ENCODE measurements around the gene LRRC8E.
"Not testable (repeated sequence)": the region's sequence is repeated elsewhere in the genome, so short reads cannot be mapped to it uniquely, and the experiment has no call there.

LRRC8E gene

DNA sequence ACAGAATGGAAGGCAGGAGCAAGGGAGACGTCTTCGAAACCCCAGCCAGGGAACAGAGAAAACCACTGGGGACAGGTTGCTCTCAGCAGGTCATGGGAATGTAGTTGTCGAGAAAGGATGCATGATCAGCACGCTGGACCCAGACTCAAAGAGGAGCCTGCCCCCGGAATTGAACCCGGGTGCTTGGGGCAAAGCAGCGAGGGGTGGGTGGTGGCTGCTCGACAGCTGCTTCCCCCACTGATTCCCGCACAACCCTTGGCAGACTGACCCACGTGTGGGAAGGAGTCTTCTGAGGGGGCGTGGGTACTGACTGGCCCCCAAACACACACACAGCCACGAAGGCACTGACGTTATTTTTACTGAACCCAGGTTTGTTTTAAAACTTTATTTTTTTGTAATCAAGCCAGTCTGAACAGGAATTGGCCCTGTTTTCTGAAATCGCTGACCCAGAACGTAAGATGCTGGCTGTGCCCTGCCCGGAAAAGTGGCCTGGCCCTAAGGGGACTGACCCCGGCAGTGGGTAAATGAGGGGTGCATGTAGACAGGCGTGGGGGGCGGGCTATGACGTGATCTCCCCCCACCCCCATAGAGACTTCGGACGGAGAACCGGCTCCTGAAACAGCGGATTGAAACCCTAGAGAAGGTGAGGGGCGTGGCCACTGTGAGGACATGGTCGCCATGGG lies 32.7 kb upstream of the LRRC8E start:
- DNase-seq (ENCODE audit: low read depth in 2 of 2): no peak

DNA sequence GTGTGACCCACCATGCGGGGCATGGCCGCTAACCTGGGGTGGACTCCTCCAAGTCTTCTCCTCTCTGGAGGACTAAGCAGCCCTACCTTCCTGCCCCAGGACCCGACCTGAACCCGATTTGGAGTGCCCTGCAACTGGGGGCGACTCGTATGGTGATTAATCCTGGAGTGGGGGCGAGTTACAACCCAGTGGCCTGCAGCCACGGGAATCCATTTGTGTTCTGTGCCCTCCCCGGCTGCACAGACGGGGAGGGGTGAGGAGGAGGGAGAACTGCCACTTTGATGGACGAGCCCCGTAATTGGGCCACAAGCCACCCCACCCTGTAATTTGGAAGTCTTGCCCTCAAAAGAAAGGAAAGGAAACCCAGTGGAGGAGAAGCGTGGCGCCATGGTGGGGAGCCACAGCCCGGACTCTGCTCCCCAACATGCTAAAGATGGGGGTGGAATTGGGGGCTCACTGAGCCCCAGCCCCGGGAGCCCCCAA lies 32.2 kb upstream of the LRRC8E start:
- no peak for DNase-seq (ENCODE audit: low read depth in 2 of 2)

GRCh38 chr19:7856679-7857663 lies 31.3 kb upstream of the LRRC8E start:
- no peak for DNase-seq (ENCODE audit: low read depth in 2 of 2)

- no peak for DNase-seq (ENCODE audit: low read depth in 2 of 2)
Observed at GRCh38 chr19:7857727-7858108, 30.6 kb upstream of the LRRC8E start.

DNA sequence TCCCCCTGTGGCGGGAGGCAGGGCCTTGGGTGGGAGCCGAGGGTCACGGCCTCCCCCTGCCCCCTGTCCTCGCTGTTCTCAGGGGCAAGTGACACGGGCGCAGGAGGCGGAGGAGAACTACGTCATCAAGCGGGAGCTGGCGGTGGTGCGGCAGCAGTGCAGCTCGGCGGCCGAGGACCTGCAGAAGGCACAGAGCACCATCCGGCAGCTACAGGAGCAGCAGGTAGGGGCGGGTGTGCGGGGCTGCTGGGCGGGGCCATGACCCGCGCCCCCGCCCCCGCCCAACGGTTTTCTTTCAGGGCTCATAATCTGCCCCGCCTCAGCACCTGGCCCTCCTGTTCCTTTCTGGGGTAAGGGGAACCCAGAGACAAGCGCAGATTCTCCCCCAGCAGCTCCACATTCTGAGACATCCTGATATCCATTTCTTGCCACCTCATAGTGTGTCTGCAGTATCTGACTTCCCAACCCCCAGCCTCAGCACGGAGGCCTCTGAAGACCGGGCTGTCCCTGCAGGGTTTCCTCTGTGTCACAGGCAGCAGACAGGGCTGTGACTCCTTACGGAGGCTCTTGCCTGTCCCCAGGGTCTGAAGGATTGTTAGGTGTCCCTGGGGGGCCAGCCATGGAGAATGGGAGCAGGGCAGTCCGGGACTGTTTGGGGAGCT lies 30.1 kb upstream of the LRRC8E start:
- no peak for DNase-seq (ENCODE audit: low read depth in 2 of 2)

DNA sequence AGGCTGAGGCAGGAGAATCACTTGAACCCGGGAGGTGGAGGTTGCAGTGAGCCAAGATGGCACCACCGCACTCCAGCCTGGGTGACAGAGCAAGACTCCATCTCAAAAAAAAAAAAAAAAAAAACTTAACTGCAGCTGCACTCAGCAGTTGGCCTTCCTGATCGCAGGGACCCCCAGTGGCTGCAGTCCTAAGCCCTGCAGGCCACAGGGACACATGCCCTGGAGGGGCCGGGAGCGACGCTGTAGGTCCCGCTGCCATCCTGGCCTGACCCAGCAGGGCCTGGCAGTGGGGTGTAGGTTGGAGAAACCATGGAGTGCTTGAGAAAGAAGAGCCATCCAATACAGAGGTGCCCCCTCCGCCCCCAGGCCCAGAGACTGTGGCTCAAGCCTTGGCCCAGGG lies 29.2 kb upstream of the LRRC8E start:
- not testable (repeated sequence) for DNase-seq (ENCODE audit: low read depth in 2 of 2)

GRCh38 chr19:7859831-7860713 lies 28.2 kb upstream of the LRRC8E start:
- no peak for DNase-seq (ENCODE audit: low read depth in 2 of 2)

GRCh38 chr19:7860714-7861618 lies 27.3 kb upstream of the LRRC8E start:
- no peak for DNase-seq (ENCODE audit: low read depth in 2 of 2)

DNA sequence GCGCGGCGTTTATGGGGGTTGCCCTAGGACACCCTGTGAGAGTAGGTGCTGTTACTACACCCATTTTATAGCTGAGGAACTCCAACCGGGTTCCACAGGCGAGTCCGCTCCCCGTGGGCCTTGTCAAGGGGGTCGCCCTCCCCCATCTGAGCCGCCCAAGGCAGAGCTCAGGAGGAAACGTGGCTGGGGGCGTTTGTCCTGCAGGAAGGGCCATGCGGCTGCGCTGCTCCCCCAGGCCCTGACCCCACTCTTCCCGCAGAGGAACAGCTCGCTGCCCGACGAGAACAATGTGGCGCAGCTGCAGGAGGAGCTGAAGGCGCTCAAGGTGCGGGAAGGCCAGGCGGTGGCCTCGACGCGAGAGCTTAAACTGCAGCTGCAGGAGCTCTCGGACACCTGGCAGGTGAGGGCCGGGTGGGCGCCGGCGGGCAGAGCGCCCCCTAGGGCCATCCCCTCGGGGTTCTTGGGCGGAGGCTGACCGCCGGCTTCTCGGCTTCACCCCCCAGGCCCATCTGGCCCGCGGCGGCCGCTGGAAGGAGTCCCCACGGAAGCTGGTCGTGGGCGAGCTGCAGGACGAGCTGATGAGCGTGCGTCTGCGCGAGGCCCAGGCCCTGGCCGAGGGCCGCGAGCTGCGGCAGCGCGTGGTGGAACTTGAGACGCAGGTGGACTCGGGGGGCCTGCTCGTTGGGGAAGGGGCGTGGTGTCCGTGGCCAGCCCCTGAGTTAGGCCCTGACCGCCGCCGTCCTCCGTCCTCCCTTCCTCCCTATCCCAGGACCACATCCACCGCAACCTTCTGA lies 26.5 kb upstream of the LRRC8E start:
- no peak for DNase-seq (ENCODE audit: low read depth in 2 of 2)

GRCh38 chr19:7862413-7862951 lies 25.8 kb upstream of the LRRC8E start:
- DNase-seq (ENCODE audit: low read depth in 2 of 2): peak; percentile 55 to 77

GRCh38 chr19:7863157-7863970 lies 24.9 kb upstream of the LRRC8E start:
- DNase-seq (ENCODE audit: low read depth in 2 of 2): no peak

GRCh38 chr19:7863971-7864689 lies 24.2 kb upstream of the LRRC8E start:
- no peak for DNase-seq (ENCODE audit: low read depth in 2 of 2)

DNA sequence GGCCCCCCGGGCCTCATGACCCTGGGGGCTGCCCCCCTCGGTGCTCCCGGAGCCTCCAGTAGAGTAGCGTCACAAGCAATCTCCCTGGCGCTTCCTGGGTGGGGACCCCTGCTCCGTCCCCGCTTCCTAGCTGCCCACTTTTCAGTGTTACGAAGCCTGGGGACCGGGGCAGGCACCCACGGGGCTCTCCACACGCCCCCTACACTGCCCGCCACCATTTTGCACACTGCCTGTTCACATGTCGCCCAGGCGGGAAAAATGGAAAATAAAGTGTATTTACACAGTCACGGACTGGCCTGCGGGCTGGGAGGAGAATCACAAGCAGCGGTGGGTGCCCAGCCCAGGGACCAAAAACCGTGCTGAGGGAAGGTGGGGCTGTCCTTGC lies 23.6 kb upstream of the LRRC8E start:
- DNase-seq (ENCODE audit: low read depth in 2 of 2): no peak

GRCh38 chr19:7865262-7865911 lies 22.9 kb upstream of the LRRC8E start:
- no peak for DNase-seq (ENCODE audit: low read depth in 2 of 2)

DNA sequence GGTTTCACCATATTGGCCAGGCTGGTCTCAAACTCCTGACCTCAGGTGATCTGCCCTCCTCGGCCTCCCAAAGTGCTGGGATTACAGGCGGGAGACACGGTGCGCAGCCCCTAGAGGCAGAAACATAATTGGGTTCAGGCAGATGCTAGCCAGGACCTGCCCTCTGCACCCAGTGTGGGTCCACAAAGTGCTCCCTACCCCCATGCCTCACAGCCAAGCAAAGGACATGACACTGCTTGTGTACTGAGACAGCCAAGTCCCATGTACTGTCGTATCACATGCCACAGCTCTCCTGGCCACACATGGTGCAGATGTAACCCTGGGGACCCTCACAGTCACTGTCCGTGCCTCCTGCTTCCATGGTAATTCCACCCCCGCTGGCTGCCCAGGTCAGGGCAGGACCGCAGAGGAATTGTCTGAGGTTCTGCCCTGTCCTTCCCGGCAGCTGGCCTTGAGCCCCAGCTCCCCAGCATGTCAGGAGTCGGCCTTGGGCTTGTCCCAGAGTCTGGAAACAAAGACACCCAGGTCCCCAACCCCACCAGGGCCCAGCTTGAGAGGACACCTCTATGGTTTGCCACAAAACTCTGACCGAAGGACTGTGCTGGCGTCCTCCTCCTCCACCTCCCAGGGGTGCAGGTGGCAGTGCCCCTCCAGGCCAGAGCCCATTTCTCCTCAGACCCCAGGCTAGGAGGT lies 21.8 kb upstream of the LRRC8E start:
- no peak for DNase-seq (ENCODE audit: low read depth in 2 of 2)

GRCh38 chr19:7867092-7867844 lies 21.0 kb upstream of the LRRC8E start:
- no peak for DNase-seq (ENCODE audit: low read depth in 2 of 2)

Measured in stimulated activated CD4-positive, alpha-beta T cell treated with anti-CD3 and anti-CD28 coated beads, Interleukin-15, amount 100 ng/mL, for 48 hours (primary cell).